Endothelial cell of umbilical vein (primary cell): ENCODE data around the gene DAD1. TPM values are rescaled to one million over a fixed set of nuclear protein-coding genes. Genes with fewer than 3 reads are reported as not detected.

Experiments used
- BruUV-seq: library from RNA; stranded (reverse); fragments of 400-500 nt; replicated peaks from 2 replicates; lab custom pipeline; 2021; lab: Mats Ljungman, UMichigan
- CTCF ChIA-PET: fragments of 300-600, 350-600 bp; sonication (Branson Sonifier 250); formaldehyde crosslinking; loops from one replicate; lab custom pipeline; 2021; ENCODE audit warnings: antibody characterized with exemption, inconsistent platforms; lab: Charles Lee
- POLR2A ChIA-PET: fragments of 300-600, 350-600 bp; sonication (Branson Sonifier 250); formaldehyde crosslinking; loops from one replicate; lab custom pipeline; 2021; ENCODE audit warnings: antibody characterized with exemption, inconsistent platforms; lab: Charles Lee
- DNase-seq: peaks from one replicate; pipeline ENCODE4 v3.0.0-alpha.2; 2011; ENCODE audit warnings: low read depth, low spot score
- FAIRE-seq: peaks from 2 replicates; lab custom pipeline; 2011; peaks lifted over from hg19 to GRCh38; lab: Jason Lieb, UNC
- H2AFZ ChIP-seq: 2 replicates; pipeline ENCODE4 v1.6.0; 2012; ENCODE audit warnings: low read depth, low read length, control low read depth, inconsistent platforms
- H3K27ac ChIP-seq: 2 replicates; pipeline ENCODE4 v1.5.1; 2011; ENCODE audit warnings: low read depth, mild to moderate bottlenecking, control low read depth, low read length, moderate library complexity; ENCODE audit not compliant: insufficient read depth
- H3K27me3 ChIP-seq, 2 experiments: 2 replicates each; pipeline versions ENCODE4 v1.6.0 to v1.6.1; 2011; ENCODE audit warnings: low read length in 2 of 2, mixed read lengths in 1 of 2; ENCODE audit not compliant: control insufficient read depth in 2 of 2, insufficient read depth in 2 of 2
- H3K36me3 ChIP-seq, 2 experiments: 2 replicates in 1 of 2; 3 replicates in 1 of 2; pipeline ENCODE4 v1.5.1; 2011; ENCODE audit warnings: low read length in 2 of 2, mild to moderate bottlenecking in 1 of 2, moderate library complexity in 1 of 2; ENCODE audit not compliant: control insufficient read depth in 2 of 2, insufficient read depth in 2 of 2; ENCODE audit errors: extremely low read depth in 1 of 2
- H3K4me1 ChIP-seq: 3 replicates; pipeline ENCODE4 v1.5.1; 2011; ENCODE audit warnings: mild to moderate bottlenecking, low read length; ENCODE audit not compliant: control insufficient read depth, insufficient read depth; ENCODE audit errors: extremely low read depth
- H3K4me2 ChIP-seq: 2 replicates; pipeline ENCODE4 v1.6.1; 2011; ENCODE audit warnings: low read length, control low read depth, mixed read lengths; ENCODE audit not compliant: insufficient read depth
- H3K4me3 ChIP-seq, 3 experiments: fragments of 200-600 bp in 1 of 3; sonication (generic), shearing (Covaris generic) in 1 of 3; replicated peaks in 1 of 3; 2 replicates each; pipeline ENCODE4 v1.5.1; 2011 to 2016; ENCODE audit warnings: control low read depth in 3 of 3, low read length in 3 of 3, mild to moderate bottlenecking in 2 of 3, inconsistent platforms in 1 of 3, low read depth in 1 of 3, moderate library complexity in 1 of 3; ENCODE audit not compliant: insufficient read depth in 1 of 3
- H3K79me2 ChIP-seq: 2 replicates; pipeline ENCODE4 v1.6.0; 2012; ENCODE audit warnings: low read length, inconsistent platforms; ENCODE audit not compliant: control insufficient read depth, insufficient read depth
- H3K9ac ChIP-seq: replicated peaks from 2 replicates; pipeline ENCODE3; 2011; ENCODE audit warnings: low read length, control low read depth; ENCODE audit not compliant: insufficient read depth; ENCODE audit errors: extremely low read depth
- H3K9me1 ChIP-seq: replicated peaks from 3 replicates; pipeline ENCODE4 v1.6.0; 2011; ENCODE audit warnings: mild to moderate bottlenecking, low read length; ENCODE audit not compliant: control insufficient read depth, insufficient read depth; ENCODE audit errors: extremely low read depth
- H3K9me3 ChIP-seq: replicated peaks from 2 replicates; pipeline ENCODE4 v1.5.1; 2012; ENCODE audit warnings: low read length, inconsistent platforms; ENCODE audit not compliant: control insufficient read depth, insufficient read depth
- H4K20me1 ChIP-seq: replicated peaks from 2 replicates; pipeline ENCODE3; 2011; ENCODE audit warnings: mild to moderate bottlenecking, low read length; ENCODE audit not compliant: control insufficient read depth, insufficient read depth; ENCODE audit errors: extremely low read depth
- CTCF ChIP-seq, 2 donors: IDR thresholded peaks; 1 replicate in 1 of 2; 2 replicates in 1 of 2; pipeline ENCODE4 v1.5.1; 2011; ENCODE audit warnings: low read length in 2 of 2, mild to moderate bottlenecking in 2 of 2, moderate library complexity in 2 of 2, control low read depth in 1 of 2, inconsistent platforms in 1 of 2, low read depth in 1 of 2; ENCODE audit not compliant: insufficient read depth in 1 of 2; ENCODE audit errors: extremely low read depth in 1 of 2
- EZH2 ChIP-seq: IDR thresholded peaks from 2 replicates; pipeline ENCODE4 v1.6.1; 2012; ENCODE audit warnings: borderline replicate concordance, low read depth, mild to moderate bottlenecking, moderate library complexity, low read length, inconsistent platforms; ENCODE audit not compliant: severe bottlenecking
- FOS ChIP-seq: IDR thresholded peaks from 2 replicates; pipeline ENCODE4 v1.6.1; 2011; ENCODE audit warnings: mild to moderate bottlenecking, low read length, moderate library complexity, borderline replicate concordance; ENCODE audit not compliant: insufficient read depth
- GATA2 ChIP-seq: IDR thresholded peaks from 2 replicates; pipeline ENCODE4 v1.7.0; 2011; ENCODE audit warnings: low read depth, mild to moderate bottlenecking, moderate library complexity, mixed read lengths, low read length; ENCODE audit not compliant: insufficient read length, insufficient read depth
- JUN ChIP-seq: IDR thresholded peaks from 2 replicates; pipeline ENCODE4 v1.6.1; 2011; ENCODE audit warnings: borderline replicate concordance, low read depth; ENCODE audit not compliant: insufficient read length, insufficient read depth
- MYC ChIP-seq: IDR thresholded peaks from one replicate; pipeline ENCODE4 v1.6.1; 2011; ENCODE audit warnings: mild to moderate bottlenecking, low read depth, low read length
- POLR2A ChIP-seq: IDR thresholded peaks from 2 replicates; pipeline ENCODE4 v1.6.1; 2012; ENCODE audit warnings: low read depth, mild to moderate bottlenecking, control low read depth, low read length
- POLR2AphosphoS5 ChIP-seq: IDR thresholded peaks from 2 replicates; pipeline ENCODE4 v1.6.1; 2012; ENCODE audit warnings: low read depth, mild to moderate bottlenecking, control low read depth, low read length, moderate library complexity; ENCODE audit not compliant: insufficient read depth
- dilution Hi-C: fragments of 300-500 bp; cut with MboI; formaldehyde crosslinking; loops from one replicate; pipeline ENCODE4 v1.15.0; 2019; ENCODE audit warnings: low sequenced_read_pairs; ENCODE audit not compliant: extremely low pct_ligation_motif_present
- intact Hi-C: fragments of 100-400 bp; cut with micrococcal nuclease; formaldehyde crosslinking; loops from one replicate; pipeline ENCODE4 v1.10.0; 2022
- polyA plus RNA-seq, 4 experiments: library from polyadenylated mRNA; depleted of rRNA in 3 of 4; stranded (reverse) in 3 of 4; unstranded in 1 of 4; fragments of >200 nt; gene quantifications; 2 replicates each; pipeline versions ENCODE4 v1.2.1 to v1.2.3, GENCODE V29; 2011 to 2012; ENCODE audit warnings: missing spikeins in 1 of 4
- total RNA-seq: library from RNA; stranded (reverse); gene quantifications from 2 replicates; pipeline ENCODE4 v1.2.3, GENCODE V29; 2021
- TF ChIP-seq, protein P1 (sequence below): IDR thresholded peaks from 2 replicates; pipeline ENCODE4 v1.6.1; 2011; ENCODE audit not compliant: insufficient read depth, insufficient read length

Gene DAD1
- total and polyA plus RNA-seq, 2 donors (not counting 3 experiments of a cell fraction or from before 2014, with no cell fraction given): 299 to 1,227 TPM

DNA sequence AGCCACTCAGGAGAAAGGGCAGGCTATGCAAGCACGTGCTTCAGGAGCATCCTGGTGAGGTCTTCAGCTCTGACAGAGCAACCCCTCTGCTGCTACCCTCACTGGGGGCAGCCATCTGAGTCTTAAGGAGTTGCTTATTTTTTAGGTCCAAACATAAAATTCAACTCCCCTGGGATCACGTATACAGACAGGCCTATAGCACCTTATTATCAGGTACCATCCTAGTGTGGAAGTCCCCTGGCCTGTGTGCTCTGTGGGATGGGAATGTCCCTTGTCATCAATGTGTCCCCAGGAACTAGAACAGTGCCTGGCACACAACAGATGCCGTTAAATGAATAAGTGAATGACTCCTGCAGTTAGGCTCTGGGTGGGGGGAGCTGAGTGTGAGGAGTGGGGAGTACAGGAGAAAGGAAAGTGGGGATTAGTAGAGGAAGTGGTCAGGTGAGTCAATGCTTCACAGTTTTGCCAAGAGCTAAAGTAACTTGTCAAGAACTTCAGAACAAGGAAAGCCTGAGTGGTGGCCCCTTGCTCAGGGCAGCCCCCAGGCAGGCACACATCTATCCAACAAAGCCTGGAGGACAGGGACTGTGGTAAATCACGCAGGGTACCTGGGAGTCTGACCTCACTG lies 33.5 kb downstream of the DAD1 start:
- no peaks in the 10 kb centered on the region for H3K9me1 ChIP-seq
- no peaks in the 10 kb centered on the region for H3K36me3 ChIP-seq
- H3K4me3 ChIP-seq: no peak overlapping the region
- no peak overlapping the region for H3K4me2 ChIP-seq
- H3K79me2 ChIP-seq: no peaks in the 10 kb centered on the region
- H2AFZ ChIP-seq: no peak overlapping the region
- H3K9ac ChIP-seq: no peak overlapping the region
- ChIA-PET CTCF (interaction anchor here (0.8 to 3.2 kb wide), 23 partner anchors 9 to 503 kb away, joined by 3 to 35 read pairs (median 8); partner anchors contain the start of genes AJUBA and DAD1), POLR2A (interaction anchor here (0.6 to 0.8 kb wide), 2 partner anchors 427 to 600 kb away, joined by 4 read pairs; partner anchors contain the start of gene AJUBA)
- intact Hi-C loops (loop anchor here (2.0 to 10.0 kb wide), 6 partner anchors 81 to 641 kb away; partner anchors contain the start of genes MMP14, OXA1L and RBM23), dilution Hi-C loops (no loop called here)
- no peaks in the 10 kb centered on the region for H3K27me3 ChIP-seq
- TF ChIP-seq FOS: no peak
- TF ChIP-seq POLR2A: no peak
- no peak for TF ChIP-seq POLR2AphosphoS5
- no peak for TF ChIP-seq JUN
- TF ChIP-seq, protein P1, sequence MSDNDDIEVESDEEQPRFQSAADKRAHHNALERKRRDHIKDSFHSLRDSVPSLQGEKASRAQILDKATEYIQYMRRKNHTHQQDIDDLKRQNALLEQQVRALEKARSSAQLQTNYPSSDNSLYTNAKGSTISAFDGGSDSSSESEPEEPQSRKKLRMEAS: no peak
- TF ChIP-seq EZH2: no peak
- TF ChIP-seq GATA2: no peak
- TF ChIP-seq MYC: no peak
- no peak for TF ChIP-seq CTCF (IDR thresholded peaks at IDR 0.05; ENCODE audit: extremely low read depth in 1 of 2, insufficient read depth in 1 of 2, low read depth in 1 of 2, low read length in 2 of 2)
- no TSS peak for BruUV-seq
- FAIRE-seq: peak; percentile 56
- no peak for DNase-seq
- no peaks in the 10 kb centered on the region for H4K20me1 ChIP-seq
- no peaks in the 10 kb centered on the region for H3K9me3 ChIP-seq
- H3K4me1 ChIP-seq: peaks cover 45% of the 10 kb centered on the region
- peak overlapping the region; percentile 59 for H3K27ac ChIP-seq
